Stimulated activated CD8-positive, alpha-beta memory T cell treated with anti-CD3 and anti-CD28 coated beads, Interleukin-2, amount 100 ng/mL, for 1 hour (primary cell): Measurements from ENCODE around the gene UBE2S.

Experiments
- DNase-seq, 2 donors: peaks; one replicate each; pipeline ENCODE4 v3.0.0-alpha.2; 2020; ENCODE audit warnings: low read depth in 2 of 2

The UBE2S gene

DNA sequence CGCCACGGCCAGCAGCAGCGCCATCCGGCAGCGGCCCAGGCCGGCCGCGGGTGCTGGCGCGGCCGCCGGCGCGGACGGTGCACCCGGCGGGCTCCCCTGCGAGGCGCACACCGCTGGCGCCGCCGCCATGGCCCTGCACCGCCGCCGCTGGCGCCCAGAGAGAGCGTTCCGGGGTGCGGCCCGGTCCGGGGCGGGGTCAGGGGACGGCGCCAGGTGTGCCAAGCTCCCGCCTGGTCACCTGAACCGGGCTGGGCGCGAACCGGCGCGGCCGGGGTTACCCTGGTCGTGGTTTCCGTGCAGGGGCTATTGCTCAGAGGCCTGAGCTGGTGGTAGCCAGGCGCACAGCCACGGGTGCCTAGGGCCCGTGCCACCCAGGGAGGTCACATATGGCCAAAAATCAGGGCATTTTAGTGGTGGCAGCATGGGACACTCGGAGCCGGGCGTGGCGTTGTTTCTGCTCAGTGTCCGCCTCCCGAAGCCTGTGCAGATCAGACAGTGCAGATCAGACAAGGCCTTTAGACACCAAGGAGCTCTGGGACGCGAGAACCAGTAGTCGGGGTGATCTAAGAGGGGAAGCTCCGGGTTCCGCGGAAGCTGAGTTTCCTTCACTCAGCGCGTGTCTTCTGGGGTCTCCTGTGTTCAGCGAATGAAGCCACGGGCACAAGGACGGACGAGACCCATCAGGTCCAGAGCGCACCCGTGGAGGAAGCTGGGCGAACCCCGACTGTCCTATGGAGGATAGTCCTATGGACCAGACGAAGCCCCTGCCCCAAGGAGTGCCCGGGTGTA is 23.3 kb downstream of the UBE2S start, which contains the start of gene TMEM238:
Gene TMEM238 (minus strand): TSS at position 162 of the 789 bp plus-strand sequence. CDS start 33 bp downstream, at position 129.
- DNase-seq, result no peak

DNA sequence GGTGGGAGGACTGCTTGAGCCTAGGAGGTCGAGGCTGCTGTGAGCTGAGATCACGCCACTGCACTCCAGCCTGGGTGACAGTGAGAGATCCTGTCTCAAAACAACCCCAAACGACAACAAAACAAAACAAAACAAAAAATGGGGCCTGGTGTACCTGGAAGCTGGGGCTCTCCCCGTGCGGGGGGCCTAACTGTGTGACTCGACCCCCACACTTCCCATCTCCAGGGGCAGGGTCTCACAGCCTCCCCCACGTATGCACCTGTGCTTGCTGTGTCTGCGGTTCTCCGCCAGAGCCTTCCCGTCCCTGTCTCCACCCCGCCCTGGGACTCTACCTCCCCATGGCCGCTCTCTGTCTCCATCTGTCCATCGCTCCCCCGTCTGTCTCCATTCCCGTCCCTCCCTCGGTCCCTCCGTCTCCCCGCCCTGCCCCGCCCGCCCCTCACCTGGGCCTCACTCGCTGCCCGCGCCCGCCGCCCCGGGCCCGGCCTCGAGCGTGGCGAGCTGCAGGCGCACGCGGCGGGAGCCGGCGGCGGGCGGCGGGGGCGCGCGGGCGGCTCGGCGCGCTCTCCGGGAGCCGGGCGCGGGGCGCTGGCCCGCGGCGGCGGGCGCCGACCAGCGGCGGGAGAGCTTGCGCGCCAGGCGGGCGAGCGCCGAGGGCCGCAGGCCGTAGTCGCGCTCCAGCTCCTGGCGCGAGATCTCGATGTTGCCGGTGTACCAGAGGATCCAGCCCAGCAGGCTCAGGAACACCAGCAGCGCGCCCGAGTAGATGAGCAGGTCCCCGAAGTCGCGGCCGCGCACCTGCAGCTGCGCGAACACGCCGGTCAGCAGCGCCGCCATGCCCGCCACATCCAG is 24.1 kb downstream of the UBE2S start:
- DNase-seq, result no peak

DNA sequence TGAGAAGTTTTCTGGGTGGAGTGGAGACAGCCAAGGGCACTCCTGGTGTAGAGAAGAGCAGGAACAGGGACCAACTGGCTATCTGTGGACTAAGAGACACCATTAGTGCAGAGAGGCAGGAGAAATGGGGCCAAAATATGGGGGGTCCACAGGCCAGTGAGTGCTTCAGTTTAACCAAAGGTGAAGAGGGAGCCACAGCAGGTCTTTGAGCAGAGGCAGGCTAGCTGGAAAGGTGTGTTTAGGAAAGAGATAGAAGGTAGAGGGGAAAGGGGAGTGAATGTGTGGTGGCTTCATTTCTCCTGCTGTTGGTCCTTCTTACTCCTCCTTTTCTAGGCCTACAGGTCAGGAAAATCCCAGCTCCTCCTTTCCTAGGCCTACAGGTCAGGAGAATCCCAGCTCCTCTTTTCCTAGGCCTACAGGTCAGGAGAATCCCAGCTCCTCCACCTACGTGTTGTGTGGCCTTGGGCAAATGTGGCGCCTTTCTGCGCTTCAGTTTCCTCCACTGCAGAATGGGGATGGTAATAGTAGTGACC is 25.0 kb downstream of the UBE2S start:
- no peak for DNase-seq

DNA sequence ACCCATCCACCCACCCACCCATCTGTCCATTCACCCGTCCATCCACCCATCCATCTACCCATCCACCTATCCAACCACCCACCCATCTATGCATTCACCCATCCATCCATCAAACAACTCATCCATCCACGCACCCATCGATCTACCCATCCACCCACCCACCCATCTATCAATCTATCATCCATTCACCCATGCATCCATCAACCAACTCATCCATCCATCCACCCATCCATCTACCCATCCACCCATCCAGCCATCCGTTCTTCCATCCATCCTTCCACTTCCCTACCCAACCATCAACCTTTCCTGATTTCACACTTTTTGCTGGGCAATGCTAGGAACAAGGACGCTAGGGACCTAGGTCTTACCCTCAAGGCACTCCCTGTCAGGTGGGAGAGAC is 25.6 kb downstream of the UBE2S start:
- DNase-seq, result no peak

DNA sequence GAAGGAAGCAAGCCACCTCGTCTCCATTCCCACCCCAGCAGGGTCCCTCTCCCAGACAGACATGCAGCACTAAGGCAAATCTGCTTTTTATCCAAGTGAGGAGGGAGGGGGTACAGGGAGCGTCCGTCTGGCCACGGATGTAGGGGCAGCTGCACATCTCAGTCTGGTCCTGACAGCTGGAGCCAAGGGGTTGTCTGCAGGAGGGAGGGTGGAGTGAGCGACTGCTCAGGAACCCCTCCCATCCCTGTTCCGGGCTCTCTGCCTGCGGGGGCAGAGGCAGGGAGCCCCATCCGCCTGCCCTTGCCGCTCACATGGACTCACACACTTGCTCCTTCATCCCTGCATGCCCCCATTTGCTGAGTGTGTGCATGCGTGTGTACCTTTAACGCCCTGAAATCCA is 28.4 kb downstream of the UBE2S start:
- no peak for DNase-seq

DNA sequence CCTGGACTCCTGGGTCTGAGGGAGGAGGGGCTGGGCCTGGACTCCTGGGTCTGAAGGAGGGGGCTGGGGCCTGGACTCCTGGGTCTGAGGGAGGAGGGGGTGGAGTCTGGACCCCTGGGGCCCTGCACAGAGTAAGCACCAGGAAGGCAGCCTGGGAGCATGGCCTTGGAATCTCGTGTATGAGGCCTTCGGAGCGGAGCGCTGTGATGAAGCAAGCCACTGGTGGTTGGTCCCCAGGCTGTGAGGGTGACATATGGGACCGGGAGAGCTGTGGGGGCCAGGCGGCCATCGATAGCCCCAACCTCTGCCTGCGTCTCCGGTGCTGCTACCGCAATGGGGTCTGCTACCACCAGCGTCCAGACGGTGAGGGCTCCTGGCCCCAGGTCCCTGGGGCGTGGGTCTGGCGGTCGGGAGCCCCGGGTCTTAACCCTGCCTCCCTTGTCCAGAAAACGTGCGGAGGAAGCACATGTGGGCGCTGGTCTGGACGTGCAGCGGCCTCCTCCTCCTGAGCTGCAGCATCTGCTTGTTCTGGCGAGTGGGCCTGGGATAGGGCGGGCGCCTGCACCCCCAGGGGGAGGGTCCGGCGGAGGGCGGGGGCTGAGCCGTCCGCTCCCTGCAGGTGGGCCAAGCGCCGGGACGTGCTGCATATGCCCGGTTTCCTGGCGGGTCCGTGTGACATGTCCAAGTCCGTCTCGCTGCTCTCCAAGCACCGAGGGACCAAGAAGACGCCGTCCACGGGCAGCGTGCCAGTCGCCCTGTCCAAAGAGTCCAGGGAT is 30.0 kb downstream of the UBE2S start:
- no peak for DNase-seq

DNA sequence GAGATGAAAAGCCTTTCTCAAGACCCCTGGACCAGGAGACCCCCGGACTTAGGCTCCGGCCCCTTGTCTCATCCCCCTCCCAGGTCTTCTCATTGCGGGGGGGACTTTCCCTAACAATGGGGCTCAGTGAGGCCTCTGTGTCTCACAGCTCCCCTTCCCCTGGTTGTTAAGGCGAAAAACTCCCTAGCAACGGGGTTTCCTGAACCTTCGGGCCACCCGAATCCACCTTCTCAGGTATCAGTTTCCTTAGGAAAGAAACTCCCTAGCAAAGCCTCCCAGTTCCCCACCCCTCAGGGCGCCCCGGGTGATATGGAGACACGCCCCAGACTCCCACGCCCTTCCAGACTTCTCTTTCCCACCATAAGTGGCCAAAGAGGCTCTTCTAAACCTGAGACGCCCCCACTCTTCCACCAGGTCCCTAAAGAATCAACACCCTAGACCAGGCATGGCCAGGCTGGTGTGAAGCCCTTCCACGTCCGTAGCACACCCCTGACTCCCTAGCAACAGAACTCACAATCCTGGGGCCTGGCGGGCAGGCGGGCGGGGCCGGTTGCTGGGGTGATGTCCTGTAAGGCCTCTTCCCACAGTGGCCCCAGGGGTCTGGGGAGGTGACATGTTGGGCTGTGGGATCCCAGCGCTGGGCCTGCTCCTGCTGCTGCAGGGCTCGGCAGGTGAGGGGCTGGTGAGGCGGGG is 31.2 kb downstream of the UBE2S start, which contains the start of gene TMEM190:
Gene TMEM190 (plus strand): TSS at position 586 of the 693 bp plus-strand sequence. CDS start 28 bp downstream, at position 614.
- no peak for DNase-seq

DNA sequence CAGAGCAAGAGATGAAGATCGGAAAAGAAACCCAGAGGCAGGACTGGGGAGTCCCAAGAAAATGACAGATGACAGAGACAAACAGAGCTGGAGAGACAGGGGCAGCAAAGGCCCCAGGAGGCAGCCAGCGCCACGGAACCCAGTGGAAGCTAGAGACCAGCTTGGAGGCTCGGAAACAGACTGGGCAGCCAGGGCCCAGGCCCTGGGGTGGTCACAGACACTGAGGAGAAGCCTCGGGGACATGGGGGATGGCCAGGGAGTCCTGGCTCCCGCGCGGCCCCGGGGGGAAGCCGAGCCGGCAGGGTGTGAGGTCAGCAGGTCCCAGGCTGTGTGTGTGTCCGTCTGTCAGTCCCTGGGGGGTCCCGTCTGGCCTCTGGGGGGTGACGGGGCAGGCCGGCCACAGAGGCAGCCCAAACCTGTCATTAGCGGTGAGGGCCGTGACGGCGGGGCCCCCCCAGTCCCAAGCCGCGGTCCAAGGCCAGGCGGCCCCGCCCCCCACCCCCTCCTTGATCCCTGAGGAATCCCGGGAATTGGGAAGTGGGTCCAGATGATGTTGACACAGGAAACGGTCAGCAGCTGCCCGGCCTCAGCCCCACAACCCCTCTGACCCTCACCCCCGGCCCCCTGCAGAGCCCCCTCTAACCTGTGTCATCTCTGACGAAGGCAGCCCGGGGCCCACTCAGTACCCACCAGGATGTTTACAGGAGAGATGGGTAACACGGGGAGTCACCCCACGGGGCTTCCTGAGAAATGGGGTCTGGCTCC is 33.4 kb downstream of the UBE2S start:
- DNase-seq, result no peak

DNA sequence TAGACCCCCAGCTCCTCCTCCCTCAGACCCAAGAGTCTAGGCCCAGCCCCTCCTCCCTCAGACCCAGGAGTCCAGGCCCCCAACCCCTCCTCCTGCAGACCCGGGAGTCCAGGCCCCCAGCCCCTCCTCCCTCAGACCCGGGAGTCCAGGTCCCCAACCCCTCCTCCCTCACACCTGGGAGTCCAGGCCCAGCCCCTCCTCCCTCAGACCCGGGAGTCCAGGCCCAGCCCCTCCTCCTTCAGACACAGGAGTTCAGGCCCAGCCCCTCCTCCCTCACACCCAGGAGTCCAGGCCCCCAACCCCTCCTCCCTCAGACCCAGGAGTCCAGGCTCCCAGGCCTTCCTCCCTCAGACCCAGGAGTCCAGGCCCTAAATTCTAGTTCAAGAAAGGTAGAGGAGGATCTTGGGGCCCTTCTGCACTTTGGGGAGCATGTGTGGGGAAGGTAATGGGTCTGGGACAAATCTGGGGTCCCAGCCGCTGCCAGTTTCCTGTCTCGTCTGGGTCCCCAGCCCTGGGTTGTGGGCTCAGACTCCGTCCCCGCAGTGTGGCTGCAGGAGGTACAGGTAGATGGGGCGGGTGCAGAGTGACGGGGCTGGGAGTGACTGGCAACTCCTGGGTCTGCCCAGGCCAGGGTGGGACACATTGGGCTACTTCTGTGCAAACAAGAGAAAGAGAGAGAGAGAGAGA is 34.1 kb downstream of the UBE2S start:
- DNase-seq, result no peak

DNA sequence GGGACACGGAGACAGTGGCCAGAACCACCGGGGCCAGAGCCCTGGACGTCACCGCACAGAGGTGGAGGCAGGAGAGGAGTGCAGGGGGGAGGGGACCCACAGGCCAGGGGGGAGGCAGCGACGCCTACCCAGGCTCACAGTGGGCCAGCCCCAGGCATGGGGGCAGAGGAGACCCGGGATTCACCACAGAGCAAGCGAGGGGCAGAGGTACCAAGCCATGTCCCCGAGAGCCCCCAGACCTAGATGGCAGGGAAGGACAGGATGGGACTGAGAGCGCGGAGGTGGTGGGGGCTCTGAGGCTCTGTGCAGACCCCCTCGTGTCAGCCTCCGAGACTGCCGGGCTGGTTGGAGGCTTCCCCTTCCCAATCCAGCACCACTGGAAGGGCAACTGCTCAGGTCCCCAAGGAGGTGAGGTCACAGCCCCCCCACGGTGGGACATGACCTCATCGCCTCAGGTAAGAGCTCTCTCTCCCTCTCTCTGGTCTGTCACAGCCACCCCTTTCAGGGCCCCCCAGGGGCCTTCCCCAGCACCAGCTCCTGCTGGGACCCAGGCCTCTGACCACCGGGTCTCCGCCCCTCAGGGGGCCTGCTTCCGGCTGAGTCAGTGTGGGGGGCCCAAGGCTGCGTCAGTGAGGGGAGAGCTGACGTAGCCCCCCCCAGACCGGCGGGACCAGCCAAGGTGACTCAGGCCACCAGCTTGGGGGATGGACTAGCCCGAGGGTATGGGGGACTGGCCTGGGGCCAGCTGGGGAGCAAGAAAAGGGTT is 35.1 kb downstream of the UBE2S start:
- DNase-seq, result no peak

DNA sequence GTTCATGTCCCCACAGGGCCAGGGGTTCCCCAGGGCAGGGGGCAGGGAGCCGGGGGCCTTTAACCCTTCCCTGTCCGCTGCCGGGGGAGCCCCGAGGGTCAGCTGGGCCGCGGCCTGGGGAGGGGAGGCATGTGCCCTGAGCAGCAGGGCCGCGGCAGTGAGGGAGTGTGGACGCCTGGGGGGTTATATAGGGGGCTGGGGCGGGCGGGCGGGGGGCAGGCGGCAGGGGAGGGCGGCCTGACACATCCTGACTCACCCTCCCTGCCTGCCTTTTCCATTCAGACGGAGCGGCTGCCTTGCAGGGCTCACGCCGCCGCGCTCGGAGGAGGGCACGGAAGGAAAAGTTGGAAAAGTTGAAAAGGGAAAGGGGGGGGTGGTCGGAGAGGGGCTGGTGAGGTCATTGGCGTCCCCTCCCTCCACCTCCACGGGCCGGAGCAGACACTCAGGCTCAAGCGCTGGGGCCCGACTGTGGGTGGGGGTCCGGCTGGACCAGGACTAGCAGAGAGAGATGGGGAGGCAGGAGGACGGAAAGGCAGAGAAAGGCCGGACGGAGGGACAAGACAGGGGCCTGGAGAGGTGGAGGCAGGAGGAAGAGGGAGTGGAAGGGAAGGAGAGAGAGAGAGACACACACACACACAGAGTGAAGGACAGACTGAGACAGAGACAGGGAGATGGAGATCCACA is 37.1 kb downstream of the UBE2S start, which contains the start of gene IL11:
Gene IL11 (minus strand): TSS at position 159 of the 684 bp plus-strand sequence. CDS start 153 bp downstream, at position 6.
- no peak for DNase-seq

DNA sequence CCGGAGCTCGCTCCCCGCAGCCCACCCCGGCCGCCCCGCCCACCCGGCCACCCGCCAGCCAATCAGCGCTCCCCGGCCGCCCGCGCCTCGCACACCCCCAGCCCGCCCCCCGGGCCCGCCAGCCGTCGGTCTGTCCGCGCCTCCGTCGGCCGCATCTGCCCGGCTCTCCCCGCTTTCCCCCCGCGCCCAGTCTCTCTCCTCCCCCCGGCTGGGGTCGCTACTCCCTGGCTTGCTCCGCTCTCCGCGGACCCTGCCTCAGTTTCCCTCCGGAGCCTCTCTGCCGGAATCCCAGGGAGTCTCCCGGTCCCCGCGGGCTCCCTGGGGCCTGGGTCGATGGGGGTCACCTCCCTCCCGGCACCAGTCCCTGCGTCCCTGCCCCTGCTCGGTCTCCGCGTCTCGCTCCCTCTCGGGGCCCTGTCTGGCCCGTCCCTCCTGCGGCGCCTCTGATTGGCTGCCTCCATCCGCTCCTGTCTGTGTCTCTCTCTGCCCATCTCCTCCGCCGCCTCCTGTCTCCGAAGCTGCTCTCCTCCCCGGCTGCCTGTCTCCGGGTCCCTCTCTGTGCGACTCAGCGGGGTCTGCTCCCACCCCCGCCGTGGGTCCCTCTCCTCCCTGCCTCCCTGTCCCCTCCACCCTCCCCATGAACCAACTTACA is 37.8 kb downstream of the UBE2S start:
- DNase-seq, result no peak

DNA sequence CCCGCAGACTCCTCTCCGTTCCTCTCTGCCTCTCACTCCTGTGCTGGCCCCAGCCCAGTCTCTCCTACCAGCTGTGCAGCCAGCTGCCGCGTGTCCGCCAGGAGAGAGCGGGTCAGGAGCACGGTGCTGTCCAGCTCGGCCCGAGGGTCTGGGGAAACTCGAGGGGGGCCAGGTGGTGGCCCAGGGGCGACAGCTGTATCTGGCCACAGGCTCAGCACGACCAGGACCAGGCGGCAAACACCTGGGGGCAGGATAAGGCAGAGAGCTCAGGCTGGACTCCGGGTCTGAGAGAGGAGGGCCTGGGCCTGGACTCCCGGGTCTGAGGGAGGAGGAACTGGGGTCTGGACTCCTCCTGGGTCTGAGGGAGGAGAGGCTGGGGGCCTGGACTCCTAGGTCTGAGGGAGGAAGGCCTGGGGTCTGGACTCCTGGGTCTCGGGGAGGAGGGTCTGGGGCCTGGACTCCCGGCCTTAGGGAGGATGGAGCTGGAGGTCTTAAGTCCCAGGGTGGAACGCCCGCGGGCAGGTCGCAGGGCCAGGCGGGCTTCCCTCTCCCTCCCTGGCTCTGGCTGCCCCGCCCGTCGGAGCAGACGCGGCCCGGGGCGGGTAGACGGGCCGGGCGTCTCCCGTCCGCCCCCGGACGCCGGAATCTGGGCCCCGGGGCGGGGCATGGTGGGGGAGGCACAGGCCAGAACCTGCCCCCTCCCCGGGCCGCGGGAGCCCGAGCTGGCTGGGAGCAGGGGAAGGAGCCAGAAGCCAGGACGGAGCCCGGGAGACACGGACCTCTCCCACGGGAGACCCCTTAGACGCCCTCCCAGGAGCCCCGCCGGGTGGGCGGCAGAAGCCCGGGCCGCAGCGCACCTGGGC is 38.7 kb downstream of the UBE2S start:
- no peak for DNase-seq

DNA sequence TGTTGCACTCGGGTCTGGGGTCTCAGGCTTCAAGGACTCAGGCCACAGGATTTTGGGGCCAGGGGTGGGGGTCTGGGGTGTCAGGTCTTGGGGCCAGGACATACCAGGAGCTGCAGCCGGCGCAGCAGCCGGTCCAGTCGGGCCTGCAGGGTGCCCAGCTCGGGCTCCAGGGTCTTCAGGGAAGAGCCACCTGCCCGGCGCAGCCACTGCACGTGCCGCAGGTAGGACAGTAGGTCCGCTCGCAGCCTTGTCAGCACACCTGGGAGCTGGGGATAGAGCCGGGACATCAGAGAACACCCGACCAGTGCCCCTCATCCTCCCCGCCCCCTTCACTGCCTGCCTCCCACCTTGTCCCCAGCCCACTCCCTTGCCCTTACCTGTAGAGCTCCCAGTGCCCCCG is 39.5 kb downstream of the UBE2S start:
- no peak for DNase-seq

DNA sequence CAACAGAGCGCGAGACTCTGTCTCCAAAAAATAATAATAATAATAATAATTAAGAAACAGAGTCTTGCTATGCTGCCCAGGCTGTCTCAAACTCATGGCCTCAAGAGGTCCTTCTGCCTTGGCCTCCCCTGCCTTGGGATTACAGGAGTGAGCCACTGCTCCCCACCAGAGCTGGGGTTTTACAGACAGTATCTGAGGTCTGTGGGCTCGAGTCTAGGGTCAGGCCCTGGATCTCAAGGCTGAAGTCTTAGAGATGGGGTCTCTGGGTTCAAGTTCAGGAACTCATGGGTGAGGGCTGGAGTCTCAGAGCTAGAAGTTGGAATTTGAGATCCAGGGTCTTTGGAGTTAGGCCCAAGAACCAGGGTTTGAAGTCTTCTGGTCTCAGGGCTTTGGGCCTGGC is 40.8 kb downstream of the UBE2S start:
- DNase-seq, result no peak

DNA sequence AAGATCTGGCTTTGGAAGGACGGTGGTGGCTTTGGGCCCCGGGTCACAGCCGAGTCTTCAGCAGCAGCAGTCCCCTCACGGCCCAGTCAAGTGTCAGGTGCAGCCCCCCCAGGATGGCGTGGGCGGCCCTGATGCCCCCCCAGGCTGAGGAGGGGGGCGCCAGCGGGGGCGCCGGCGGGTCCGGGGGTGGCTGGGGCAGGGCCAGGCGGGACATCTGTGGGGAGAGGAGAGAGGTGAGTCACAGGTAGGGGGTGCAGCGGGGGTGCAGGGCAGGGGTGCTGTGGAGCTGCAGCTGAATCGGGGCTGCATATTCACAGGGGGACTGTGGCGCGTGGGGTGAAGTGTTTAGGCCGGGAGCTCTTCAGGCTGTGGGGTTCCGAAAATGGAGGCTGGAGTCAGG is 41.6 kb downstream of the UBE2S start:
- no peak for DNase-seq

DNA sequence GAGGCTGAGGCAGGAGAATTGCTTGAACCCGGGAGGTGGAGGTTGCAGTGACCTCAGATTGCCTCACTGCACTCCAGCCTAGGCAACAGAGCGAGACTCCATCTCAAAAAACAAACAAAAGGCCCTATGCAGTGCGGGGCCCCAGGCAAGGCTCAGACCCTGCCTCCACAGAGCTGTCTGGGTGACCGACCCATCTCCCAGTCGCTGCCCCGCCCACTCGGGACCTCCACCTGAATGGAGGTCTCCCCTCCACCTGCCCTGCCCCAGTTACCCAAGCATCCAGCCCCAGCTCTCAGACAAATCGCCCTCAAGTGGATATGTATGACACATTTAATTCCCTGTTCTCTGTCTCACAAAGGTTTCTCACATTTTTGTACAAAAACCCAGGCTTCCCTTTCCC is 42.3 kb downstream of the UBE2S start:
- DNase-seq, result no peak
